Tibial artery (tissue), 4 donors: Measurements from ENCODE around the gene ORM2.

Experiments used
- DNase-seq, 2 donors: peaks; one replicate each; pipeline ENCODE4 v3.0.0-alpha.2; 2019
- H3K27ac ChIP-seq, 2 donors: fragments of 200-600 bp; sonication (generic) in 1 of 2; 1 replicate in 1 of 2; 2 replicates in 1 of 2; pipeline ENCODE4 v1.5.1; 2018 to 2019; ENCODE audit warnings: mild to moderate bottlenecking in 1 of 2
- H3K27me3 ChIP-seq, 2 donors: fragments of 200-600 bp; sonication (generic) in 1 of 2; one replicate each; pipeline versions ENCODE4 v1.5.1 to v1.6.0; 2016 to 2019
- H3K36me3 ChIP-seq, 3 donors: fragments of 200-600 bp; sonication (generic) in 2 of 3; one replicate each; pipeline ENCODE4 v1.5.1; 2016 to 2019; ENCODE audit warnings: mild to moderate bottlenecking in 2 of 3
- H3K4me1 ChIP-seq, 4 donors: fragments of 200-600 bp; sonication (generic) in 2 of 4; 1 replicate in 3 of 4; 2 replicates in 1 of 4; pipeline ENCODE4 v1.5.1; 2016 to 2019
- H3K4me3 ChIP-seq, 2 donors: fragments of 200-600 bp; sonication (generic) in 1 of 2; 1 replicate in 1 of 2; 2 replicates in 1 of 2; pipeline ENCODE4 v1.5.1; 2018 to 2019; ENCODE audit warnings: mild to moderate bottlenecking in 2 of 2
- H3K9me3 ChIP-seq, 3 donors: fragments of 200-600 bp; sonication (generic) in 1 of 3; one replicate each; pipeline ENCODE4 v1.5.1; 2016 to 2019
- CTCF ChIP-seq, 2 experiments: fragments of 200-600 bp in 1 of 2; fragments of 450-650 bp in 1 of 2; IDR thresholded peaks; one replicate each; pipeline ENCODE4 v1.5.1; 2017 to 2019; ENCODE audit warnings: antibody characterized with exemption in 2 of 2, mild to moderate bottlenecking in 1 of 2, moderate library complexity in 1 of 2
- intact Hi-C: fragments of 100-400 bp; cut with DNase I; formaldehyde crosslinking; loops from one replicate; pipeline ENCODE4 v1.15.0; 2023; ENCODE audit warnings: low total_unique reads

ORM2 gene

GRCh38 chr9:114289571-114290481 lies 39.8 kb upstream of the ORM2 start:
- peak; percentile 6 to 59 for DNase-seq
- intact Hi-C loops, result loop anchor here (5.0 to 10.0 kb wide), 2 partner anchors 183 to 205 kb away; no protein-coding TSS in a partner anchor

GRCh38 chr9:114290561-114290986 lies 39.1 kb upstream of the ORM2 start:
- Histone ChIP-seq H3K27ac (no peak overlapping the region), H3K4me3 (no peak overlapping the region), H3K27me3 (no peaks in the 10 kb centered on the region), H3K4me1 (peaks cover 0 to 12% (median 10%) of the 10 kb centered on the region in 4 donors), H3K9me3 (peaks cover 0 to 8% (median 7%) of the 10 kb centered on the region in 3 donors), H3K36me3 (peaks cover 10 to 23% (median 10%) of the 10 kb centered on the region in 3 donors)
- no peak for TF ChIP-seq CTCF (IDR thresholded peaks at IDR 0.05)
- peak in 1 of 2 donors; percentile 19 for DNase-seq
- intact Hi-C loops, result loop anchor here (5.0 kb wide), 1 partner anchor 183 kb away; no protein-coding TSS in a partner anchor

More at GRCh38 chr9:114289571-114290481, 39.8 kb upstream of the ORM2 start:
- H3K27me3 ChIP-seq, result no peaks in the 10 kb centered on the region
- no peak overlapping the region for H3K27ac ChIP-seq
- peaks cover 0 to 7% (median 2%) of the 10 kb centered on the region in 3 donors for H3K9me3 ChIP-seq
- peaks cover 4 to 16% (median 7%) of the 10 kb centered on the region in 3 donors for H3K36me3 ChIP-seq
- no peak for TF ChIP-seq CTCF (IDR thresholded peaks at IDR 0.05)
- peaks cover 0 to 19% (median 10%) of the 10 kb centered on the region in 4 donors for H3K4me1 ChIP-seq
- no peak overlapping the region for H3K4me3 ChIP-seq

- peaks cover 0 to 8% (median 8%) of the 10 kb centered on the region in 3 donors for H3K9me3 ChIP-seq
- no peaks in the 10 kb centered on the region for H3K27me3 ChIP-seq
- H3K36me3 ChIP-seq, result peaks cover 10 to 27% (median 10%) of the 10 kb centered on the region in 3 donors
- peak; percentile 93 for TF ChIP-seq CTCF (IDR thresholded peaks at IDR 0.05)
- DNase-seq, result peak; percentile 55 to 79
- intact Hi-C loops, result loop anchor here (5.0 kb wide), 1 partner anchor 184 kb away; no protein-coding TSS in a partner anchor
- peaks cover 0 to 12% (median 10%) of the 10 kb centered on the region in 4 donors for H3K4me1 ChIP-seq
- H3K4me3 ChIP-seq, result no peak overlapping the region
- H3K27ac ChIP-seq, result no peak overlapping the region
Measured at GRCh38 chr9:114291064-114291474, 38.6 kb upstream of the ORM2 start.

GRCh38 chr9:114291886-114292590 lies 37.6 kb upstream of the ORM2 start:
- no peak for TF ChIP-seq CTCF (IDR thresholded peaks at IDR 0.05)
- no peak overlapping the region for H3K27ac ChIP-seq
- intact Hi-C loops, result loop anchor here (2.0 to 5.0 kb wide), 2 partner anchors 137 to 185 kb away; partner anchors contain the start of gene COL27A1
- H3K4me1 ChIP-seq, result peaks cover 0 to 12% (median 10%) of the 10 kb centered on the region in 4 donors
- DNase-seq, result peak; percentile 12 to 40
- H3K9me3 ChIP-seq, result peaks cover 0 to 12% (median 8%) of the 10 kb centered on the region in 3 donors
- peaks cover 15 to 27% (median 16%) of the 10 kb centered on the region in 3 donors for H3K36me3 ChIP-seq
- H3K27me3 ChIP-seq, result no peaks in the 10 kb centered on the region
- H3K4me3 ChIP-seq, result no peak overlapping the region

- no peaks in the 10 kb centered on the region for H3K27me3 ChIP-seq
- no peak for DNase-seq
- H3K4me1 ChIP-seq, result no peaks in the 10 kb centered on the region
- peaks cover 0 to 12% (median 8%) of the 10 kb centered on the region in 3 donors for H3K9me3 ChIP-seq
- intact Hi-C loops, result loop anchor here (5.0 kb wide), 1 partner anchor 187 kb away; no protein-coding TSS in a partner anchor
- H3K36me3 ChIP-seq, result peaks cover 15 to 27% (median 16%) of the 10 kb centered on the region in 3 donors
- H3K4me3 ChIP-seq, result no peak overlapping the region
- no peak for TF ChIP-seq CTCF (IDR thresholded peaks at IDR 0.05)
- H3K27ac ChIP-seq, result no peak overlapping the region
Measured at GRCh38 chr9:114294664-114295063, 35.0 kb upstream of the ORM2 start.
